Keratinocyte (primary cell): ENCODE data around the gene TXLNG. TPM values are rescaled to one million over a fixed set of nuclear protein-coding genes. Genes with fewer than 3 reads are reported as not detected.
A peak's percentile ranks its signal among the peaks of the same experiment; 100 is the strongest.

Experiments
- DNase-seq: peaks from one replicate; pipeline ENCODE4 v3.0.0-alpha.2; 2011; ENCODE audit warnings: low read depth, missing footprints, low spot score
- FAIRE-seq: peaks from 2 replicates; lab custom pipeline; 2011; peaks lifted over from hg19 to GRCh38; lab: Jason Lieb, UNC
- H2AFZ ChIP-seq: 2 replicates; pipeline ENCODE4 v1.6.0; 2012; ENCODE audit warnings: low read length, control low read depth, inconsistent platforms; ENCODE audit not compliant: control insufficient read depth
- H3K27ac ChIP-seq: 2 replicates; pipeline ENCODE4 v1.5.1; 2011; ENCODE audit warnings: low read length; ENCODE audit not compliant: control insufficient read depth, insufficient read depth
- H3K27me3 ChIP-seq: 3 replicates; pipeline ENCODE4 v1.6.0; 2011; ENCODE audit warnings: low read length; ENCODE audit not compliant: control insufficient read depth, insufficient read depth; ENCODE audit errors: extremely low read depth
- H3K36me3 ChIP-seq, 2 experiments: 2 replicates in 1 of 2; 3 replicates in 1 of 2; pipeline ENCODE4 v1.5.1; 2011; ENCODE audit warnings: low read length in 2 of 2, mild to moderate bottlenecking in 1 of 2; ENCODE audit not compliant: control insufficient read depth in 2 of 2, insufficient read depth in 2 of 2; ENCODE audit errors: extremely low read depth in 1 of 2
- H3K4me1 ChIP-seq: 3 replicates; pipeline ENCODE4 v1.5.1; 2011; ENCODE audit warnings: low read length; ENCODE audit not compliant: control insufficient read depth, insufficient read depth; ENCODE audit errors: extremely low read depth
- H3K4me2 ChIP-seq: 3 replicates; pipeline ENCODE4 v1.6.0; 2011; ENCODE audit warnings: low read depth, low read length; ENCODE audit not compliant: control insufficient read depth, insufficient read depth; ENCODE audit errors: extremely low read depth
- H3K4me3 ChIP-seq, 3 experiments: fragments of 200-600 bp in 1 of 3; sonication (generic) in 1 of 3; 2 replicates in 2 of 3; 3 replicates in 1 of 3; pipeline ENCODE4 v1.5.1; 2011 to 2016; ENCODE audit warnings: low read length in 3 of 3, mild to moderate bottlenecking in 3 of 3, control low read depth in 2 of 3, inconsistent platforms in 1 of 3, low read depth in 1 of 3, mixed read lengths in 1 of 3, mixed run types in 1 of 3, moderate library complexity in 1 of 3; ENCODE audit not compliant: control insufficient read depth in 2 of 3, insufficient read depth in 2 of 3; ENCODE audit errors: extremely low read depth in 1 of 3
- H3K79me2 ChIP-seq: 2 replicates; pipeline ENCODE4 v1.6.0; 2012; ENCODE audit warnings: low read length; ENCODE audit not compliant: control insufficient read depth, insufficient read depth
- H3K9ac ChIP-seq: 3 replicates; pipeline ENCODE4 v1.6.0; 2011; ENCODE audit warnings: low read length; ENCODE audit not compliant: control insufficient read depth, insufficient read depth; ENCODE audit errors: extremely low read depth
- H3K9me1 ChIP-seq: 3 replicates; pipeline ENCODE4 v1.6.0; 2011; ENCODE audit warnings: low read length; ENCODE audit not compliant: control insufficient read depth, insufficient read depth; ENCODE audit errors: extremely low read depth
- H3K9me3 ChIP-seq: 2 replicates; pipeline ENCODE4 v1.5.1; 2012; ENCODE audit warnings: low read depth, low read length; ENCODE audit not compliant: control insufficient read depth
- H4K20me1 ChIP-seq: 3 replicates; pipeline ENCODE4 v1.6.0; 2011; ENCODE audit warnings: low read length; ENCODE audit not compliant: control insufficient read depth, insufficient read depth; ENCODE audit errors: extremely low read depth
- CTCF ChIP-seq, 3 experiments: IDR thresholded peaks in 1 of 3; conservative IDR thresholded peaks in 1 of 3; optimal IDR thresholded peaks in 1 of 3; 2 replicates in 2 of 3; 3 replicates in 1 of 3; pipeline versions ENCODE3 to v1.5.1; 2011; ENCODE audit warnings: low read length in 3 of 3, mild to moderate bottlenecking in 3 of 3, moderate library complexity in 2 of 3, control low read depth in 1 of 3, inconsistent platforms in 1 of 3; ENCODE audit not compliant: insufficient read depth in 2 of 3; ENCODE audit errors: extremely low read depth in 1 of 3
- EZH2 ChIP-seq: IDR thresholded peaks from one replicate; pipeline ENCODE4 v1.6.1; 2012; ENCODE audit warnings: inconsistent platforms, mild to moderate bottlenecking, low read length, moderate library complexity
- dilution Hi-C: fragments of 300-500 bp; cut with MboI; formaldehyde crosslinking; loops from one replicate; pipeline ENCODE4 v1.7.0; 2020; ENCODE audit warnings: low sequenced_read_pairs; ENCODE audit not compliant: extremely low pct_ligation_motif_present
- polyA plus RNA-seq, 5 experiments: library from polyadenylated mRNA; depleted of rRNA in 3 of 5; stranded (reverse) in 3 of 5; stranded (forward) in 1 of 5; unstranded in 1 of 5; fragments of >200 nt; gene quantifications; 1 replicate in 1 of 5; 2 replicates in 3 of 5; 3 replicates in 1 of 5; pipeline versions ENCODE4 v1.2.1 to v1.2.3, GENCODE V29; 2011 to 2012; ENCODE audit warnings: missing spikeins in 2 of 5, low read depth in 1 of 5, low replicate concordance in 1 of 5

Gene TXLNG
- polyA plus RNA-seq, 1 donor (not counting 4 experiments of a cell fraction or from before 2014, with no cell fraction given) = 38.5 TPM

DNA sequence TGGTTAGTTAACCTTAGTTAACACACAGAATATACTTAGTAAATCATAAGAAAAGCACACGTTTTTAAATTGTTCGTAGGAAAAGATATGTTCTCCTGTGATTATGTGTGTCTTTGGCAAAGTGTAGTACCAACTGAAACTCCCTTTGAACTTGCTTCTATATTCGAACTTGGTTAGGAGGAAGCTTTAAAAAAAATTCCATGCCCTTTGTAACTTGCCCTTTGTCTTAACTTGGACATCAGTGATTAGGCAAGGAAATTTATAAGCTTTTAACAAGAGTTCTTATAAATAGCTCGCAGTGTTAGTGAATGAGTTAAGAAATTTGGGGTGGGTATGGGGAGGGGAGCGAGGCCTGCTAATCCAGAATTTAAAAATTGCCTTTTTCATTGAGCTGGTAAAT, 33.4 kb downstream of the TXLNG start:
- H3K36me3 ChIP-seq = peaks cover 2 to 22% of the 10 kb centered on the region in 2 experiments
- no peak overlapping the region for H3K4me2 ChIP-seq
- peaks cover 14% of the 10 kb centered on the region for H3K4me1 ChIP-seq
- peaks cover 2% of the 10 kb centered on the region for H3K9me1 ChIP-seq
- dilution Hi-C loops = no loop called here
- FAIRE-seq (no peak), DNase-seq (no peak)
- no peaks in the 10 kb centered on the region for H3K9me3 ChIP-seq
- TF ChIP-seq CTCF (optimal IDR thresholded peaks at IDR 0.05 in 1 of 3, IDR thresholded peaks at IDR 0.05 in 1 of 3, conservative IDR thresholded peaks at IDR 0.05 in 1 of 3; ENCODE audit: extremely low read depth in 1 of 3, insufficient read depth in 2 of 3, low read length in 3 of 3) = no peak
- no peak for TF ChIP-seq EZH2
- H2AFZ ChIP-seq = no peak overlapping the region
- H3K79me2 ChIP-seq = peaks cover 9% of the 10 kb centered on the region
- H3K9ac ChIP-seq = no peak overlapping the region
- no peak overlapping the region for H3K4me3 ChIP-seq
- H4K20me1 ChIP-seq = peaks cover 5% of the 10 kb centered on the region
- no peaks in the 10 kb centered on the region for H3K27me3 ChIP-seq
- no peak overlapping the region for H3K27ac ChIP-seq

GRCh38 chrX:16822723-16823122, 36.5 kb downstream of the TXLNG start:
- no peak for DNase-seq
- H3K9me3 ChIP-seq = no peaks in the 10 kb centered on the region
- H3K9ac ChIP-seq = peak overlapping the region; percentile 17
- H3K79me2 ChIP-seq = peaks cover 3% of the 10 kb centered on the region
- H3K4me1 ChIP-seq = peaks cover 44% of the 10 kb centered on the region
- TF ChIP-seq EZH2 = no peak
- TF ChIP-seq CTCF (optimal IDR thresholded peaks at IDR 0.05 in 1 of 3, IDR thresholded peaks at IDR 0.05 in 1 of 3, conservative IDR thresholded peaks at IDR 0.05 in 1 of 3; ENCODE audit: extremely low read depth in 1 of 3, insufficient read depth in 2 of 3, low read length in 3 of 3) = no peak
- no peaks in the 10 kb centered on the region for H3K27me3 ChIP-seq
- H2AFZ ChIP-seq = no peak overlapping the region
- dilution Hi-C loops = no loop called here
- peak overlapping the region; percentile 87 for H3K27ac ChIP-seq
- H3K4me3 ChIP-seq = peak overlapping the region in 1 of 3 experiments; percentile 13
- peak overlapping the region; percentile 14 for H3K4me2 ChIP-seq
- peaks cover 4% of the 10 kb centered on the region for H4K20me1 ChIP-seq
- peak; percentile 43 for FAIRE-seq
- H3K9me1 ChIP-seq = peaks cover 2% of the 10 kb centered on the region
- H3K36me3 ChIP-seq = peaks cover 2 to 25% of the 10 kb centered on the region in 2 experiments
